Mononuclear cell (primary cell): ENCODE data around the gene TREML4. TPM values are rescaled to one million over a fixed set of nuclear protein-coding genes. Genes with fewer than 3 reads are reported as not detected.
A peak's percentile ranks its signal among the peaks of the same experiment; 100 is the strongest.
"Not testable (repeated sequence)": the region's sequence is repeated elsewhere in the genome, so short reads cannot be mapped to it uniquely, and the experiment has no call there.

Experiments
- H3K27me3 ChIP-seq: 2 replicates; pipeline ENCODE4 v1.6.0; 2011; ENCODE audit warnings: low read length, control low read depth; ENCODE audit not compliant: insufficient read depth
- H3K4me1 ChIP-seq: 2 replicates; pipeline ENCODE4 v1.5.1; 2011; ENCODE audit warnings: mild to moderate bottlenecking, low read length, control low read depth; ENCODE audit not compliant: insufficient read depth
- H3K4me3 ChIP-seq: 2 replicates; pipeline ENCODE4 v1.5.1; 2011; ENCODE audit warnings: mild to moderate bottlenecking, low read length, moderate library complexity
- H3K9me3 ChIP-seq: 2 replicates; pipeline ENCODE4 v1.5.1; 2011; ENCODE audit warnings: low read depth, mild to moderate bottlenecking, control low read depth, low read length
- total RNA-seq: library from RNA; depleted of rRNA; stranded (reverse); fragments of >200 nt; gene quantifications from one replicate; pipeline ENCODE4 v1.2.3, GENCODE V29; 2012

TREML4 gene, protein sequence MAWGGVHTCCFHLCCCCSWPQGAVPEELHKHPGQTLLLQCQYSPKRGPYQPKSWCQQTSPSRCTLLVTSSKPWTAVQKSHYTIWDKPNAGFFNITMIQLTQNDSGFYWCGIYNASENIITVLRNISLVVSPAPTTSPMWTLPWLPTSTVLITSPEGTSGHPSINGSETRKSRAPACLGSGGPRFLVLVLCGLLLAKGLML
- total RNA-seq, result not detected

DNA sequence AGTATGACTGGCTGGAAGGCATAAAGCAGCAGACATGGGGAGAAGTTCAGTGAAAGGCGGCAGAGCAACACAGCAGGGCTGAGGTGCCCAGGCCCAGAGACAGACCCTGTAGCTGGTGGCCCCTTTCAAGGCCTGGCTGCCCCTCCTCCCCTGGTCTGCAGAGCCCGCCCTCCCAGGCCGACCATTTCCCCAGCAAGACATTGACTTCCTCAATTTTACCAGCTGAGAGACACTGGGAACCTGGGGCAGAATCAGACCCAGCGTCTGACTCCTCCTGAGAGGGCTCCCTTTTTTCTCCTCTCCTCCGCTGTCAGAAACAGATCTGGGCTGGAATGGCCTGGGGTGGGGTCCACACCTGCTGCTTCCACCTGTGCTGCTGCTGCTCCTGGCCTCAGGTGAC, at the start of gene TREML4:
Gene TREML4 (plus strand): TSS at position 254 of the 400 bp plus-strand sequence. CDS start 79 bp downstream, at position 333.
- Histone ChIP-seq H3K9me3 (no peaks in the 10 kb centered on the region), H3K4me3 (peak within 1 kb of the TSS; percentile 17), H3K4me1 (peaks cover 32% of the 10 kb centered on the region), H3K27me3 (no peaks in the 10 kb centered on the region)

DNA sequence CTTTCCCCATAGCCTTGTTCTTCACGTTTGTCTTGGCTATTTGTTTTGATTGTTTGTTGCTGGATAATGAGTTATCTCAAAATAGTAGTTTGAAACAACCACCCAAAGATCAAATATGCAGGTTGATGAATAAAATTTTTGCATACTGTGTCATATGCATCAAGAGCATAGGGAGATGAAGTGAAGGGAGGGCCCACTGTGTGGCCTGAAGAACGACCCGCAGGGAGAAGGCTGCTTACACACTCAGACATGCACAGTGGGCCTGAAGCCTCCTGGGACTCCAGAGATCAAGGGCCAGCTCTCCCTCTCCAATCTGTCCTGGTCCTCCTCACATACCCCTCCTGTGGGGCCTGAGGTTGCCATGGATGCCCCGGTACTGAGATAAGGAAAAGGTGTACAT, 49.0 kb upstream of the TREML4 start:
- H3K9me3 ChIP-seq, result no peaks in the 10 kb centered on the region
- H3K4me3 ChIP-seq, result no peak overlapping the region
- H3K27me3 ChIP-seq, result peaks cover 7% of the 10 kb centered on the region
- peaks cover 19% of the 10 kb centered on the region for H3K4me1 ChIP-seq

GRCh38 chr6:41181566-41181965, 46.6 kb upstream of the TREML4 start:
- Histone ChIP-seq H3K27me3 (peaks cover 5% of the 10 kb centered on the region), H3K4me3 (no peak overlapping the region), H3K4me1 (peaks cover 38% of the 10 kb centered on the region), H3K9me3 (no peaks in the 10 kb centered on the region)

- no peak overlapping the region for H3K4me3 ChIP-seq
- no peaks in the 10 kb centered on the region for H3K27me3 ChIP-seq
- peaks cover 46% of the 10 kb centered on the region for H3K4me1 ChIP-seq
- no peaks in the 10 kb centered on the region for H3K9me3 ChIP-seq
These were observed 45.8 kb upstream of the TREML4 start for GRCh38 chr6:41182069-41183034.

DNA sequence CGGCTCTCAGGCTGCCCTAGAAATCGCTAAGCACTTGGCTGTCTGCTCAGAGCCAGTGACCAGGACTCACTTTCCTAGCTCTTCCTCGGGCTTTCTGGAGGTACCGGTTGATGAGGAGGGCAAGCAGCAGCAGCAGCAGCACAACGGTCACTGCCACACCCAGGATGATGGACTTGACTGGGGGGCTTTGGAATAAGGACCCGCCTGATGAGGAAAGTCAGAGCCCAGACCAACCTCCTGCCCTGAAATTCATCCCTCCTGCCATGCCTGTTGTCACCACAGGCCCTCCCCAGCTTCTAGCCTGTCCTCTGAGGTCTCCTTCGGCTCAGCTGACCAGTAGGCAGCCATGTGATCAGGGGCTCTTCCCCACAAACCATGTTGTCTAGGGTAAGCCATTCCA, 43.4 kb upstream of the TREML4 start:
- Histone ChIP-seq H3K9me3 (peaks cover 4% of the 10 kb centered on the region), H3K4me1 (peaks cover 60% of the 10 kb centered on the region), H3K4me3 (no peak overlapping the region), H3K27me3 (no peaks in the 10 kb centered on the region)

GRCh38 chr6:41186031-41186562, 42.1 kb upstream of the TREML4 start:
- Histone ChIP-seq H3K4me3 (no peak overlapping the region), H3K4me1 (peaks cover 60% of the 10 kb centered on the region), H3K27me3 (no peaks in the 10 kb centered on the region), H3K9me3 (peaks cover 8% of the 10 kb centered on the region)

- Histone ChIP-seq H3K4me3 (no peak overlapping the region), H3K4me1 (peaks cover 47% of the 10 kb centered on the region), H3K9me3 (peaks cover 8% of the 10 kb centered on the region), H3K27me3 (no peaks in the 10 kb centered on the region)
These were observed 39.9 kb upstream of the TREML4 start for GRCh38 chr6:41187924-41188886.

DNA sequence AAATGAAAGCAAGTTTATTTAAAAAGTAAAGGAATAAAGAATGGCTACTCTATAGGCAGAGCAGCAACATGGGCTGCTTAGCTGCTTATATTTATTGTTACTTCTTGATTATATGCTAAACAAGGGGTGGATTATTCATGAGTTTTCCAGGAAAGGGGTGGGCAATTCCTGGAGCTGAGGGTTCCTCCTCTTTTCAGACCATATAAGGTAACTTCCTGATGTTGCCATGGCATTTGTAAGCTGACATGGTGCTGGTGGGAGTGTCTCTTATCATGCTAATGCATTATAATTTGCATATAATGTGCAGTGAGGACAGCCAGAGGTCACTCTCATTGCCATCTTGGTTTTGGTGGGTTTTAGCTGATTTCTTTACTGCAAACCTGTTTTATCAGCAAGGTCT, 39.1 kb upstream of the TREML4 start:
- H3K27me3 ChIP-seq, H3K4me3 ChIP-seq, H3K9me3 ChIP-seq: not testable (repeated sequence)
- peaks cover 45% of the 10 kb centered on the region for H3K4me1 ChIP-seq

- H3K9me3 ChIP-seq, result peaks cover 8% of the 10 kb centered on the region
- H3K4me3 ChIP-seq, result no peak overlapping the region
- peaks cover 42% of the 10 kb centered on the region for H3K4me1 ChIP-seq
- H3K27me3 ChIP-seq, result no peaks in the 10 kb centered on the region
These were observed 38.2 kb upstream of the TREML4 start for GRCh38 chr6:41189967-41190366.

DNA sequence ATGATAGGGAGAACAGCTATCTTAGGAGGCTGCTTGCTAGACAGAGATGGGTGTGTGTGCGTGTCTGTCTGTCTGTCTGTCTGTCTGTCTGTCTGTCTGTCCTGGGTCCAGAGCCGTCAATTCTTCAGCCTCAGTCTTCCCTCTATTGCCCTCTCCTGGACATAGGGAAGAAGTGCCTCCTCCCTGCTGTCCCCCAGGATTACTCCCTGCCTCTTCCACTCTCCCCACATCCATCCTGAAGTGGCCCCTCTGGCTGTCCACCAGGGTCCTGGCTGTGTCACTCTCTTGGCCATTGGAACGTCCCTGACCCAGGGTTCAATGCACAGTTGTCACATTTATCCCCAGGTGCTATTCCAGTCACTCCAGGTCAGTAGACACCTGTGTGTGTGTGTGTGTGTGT, 37.4 kb upstream of the TREML4 start:
- no peak overlapping the region for H3K4me3 ChIP-seq
- peaks cover 41% of the 10 kb centered on the region for H3K4me1 ChIP-seq
- H3K27me3 ChIP-seq, result no peaks in the 10 kb centered on the region
- peaks cover 8% of the 10 kb centered on the region for H3K9me3 ChIP-seq

- Histone ChIP-seq H3K4me3 (no peak overlapping the region), H3K27me3 (no peaks in the 10 kb centered on the region), H3K4me1 (peaks cover 34% of the 10 kb centered on the region), H3K9me3 (peaks cover 8% of the 10 kb centered on the region)
These were observed 36.6 kb upstream of the TREML4 start for GRCh38 chr6:41191569-41191968.

- no peak overlapping the region for H3K4me3 ChIP-seq
- no peaks in the 10 kb centered on the region for H3K27me3 ChIP-seq
- H3K9me3 ChIP-seq, result peaks cover 8% of the 10 kb centered on the region
- H3K4me1 ChIP-seq, result peaks cover 31% of the 10 kb centered on the region
These were observed 34.9 kb upstream of the TREML4 start for GRCh38 chr6:41193171-41193734.

GRCh38 chr6:41193884-41194283, 34.3 kb upstream of the TREML4 start:
- no peak overlapping the region for H3K4me3 ChIP-seq
- peaks cover 30% of the 10 kb centered on the region for H3K4me1 ChIP-seq
- no peaks in the 10 kb centered on the region for H3K27me3 ChIP-seq
- peaks cover 8% of the 10 kb centered on the region for H3K9me3 ChIP-seq

DNA sequence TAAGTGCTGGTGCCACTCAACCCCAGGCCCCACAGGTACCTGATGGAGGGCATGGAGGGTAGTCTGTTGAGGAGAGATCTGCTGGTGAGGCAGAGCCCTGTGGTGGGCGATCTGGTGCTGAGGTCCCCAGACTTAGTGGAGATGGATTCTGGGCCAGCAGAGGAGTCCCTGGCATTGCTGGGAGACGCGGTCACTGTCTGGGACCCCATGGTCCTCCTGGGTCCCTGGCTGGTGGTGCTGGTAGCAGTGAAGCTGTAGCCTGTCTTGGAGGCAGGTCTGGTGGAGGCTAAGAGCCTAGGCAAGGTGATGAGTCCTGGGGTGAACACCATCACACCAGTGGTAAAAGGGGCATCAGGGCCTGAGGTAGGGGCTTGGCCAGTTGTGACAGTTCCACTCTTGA, 33.8 kb upstream of the TREML4 start:
- Histone ChIP-seq H3K4me1 (peaks cover 35% of the 10 kb centered on the region), H3K9me3 (peaks cover 8% of the 10 kb centered on the region), H3K4me3 (no peak overlapping the region), H3K27me3 (no peaks in the 10 kb centered on the region)
